K562 (cell line): ENCODE measurements around the gene ZNF689. TPM values are rescaled to one million over a fixed set of nuclear protein-coding genes. Genes with fewer than 3 reads are reported as not detected.

Source experiments
- FUS ChIP-seq: fragments of 200-400 bp; formaldehyde crosslinking; optimal IDR thresholded peaks from 2 replicates; pipeline ENCODE3; 2017; ENCODE audit warnings: low read depth, low read length
- HMGXB4 ChIP-seq: sonication (generic); formaldehyde crosslinking; IDR thresholded peaks from 2 replicates; pipeline ENCODE4 v1.8.1; 2023; ENCODE audit warnings: mild to moderate bottlenecking, missing genetic modification reagents
- MIER1 ChIP-seq: fragments of 450-650 bp; IDR thresholded peaks from 2 replicates; pipeline ENCODE4 v1.6.1; 2016; ENCODE audit warnings: antibody characterized with exemption, mild to moderate bottlenecking, low read depth
- PRMT5 ChIP-seq: sonication (generic); formaldehyde crosslinking; IDR thresholded peaks from 2 replicates; pipeline ENCODE4 v1.5.0; 2020; ENCODE audit warnings: missing genetic modification reagents
- RAD21 ChIP-seq, 2 experiments: fragments of 250-450 bp in 1 of 2; fragments of 450-650 bp in 1 of 2; sonication (Bioruptor Pico) in 1 of 2; formaldehyde crosslinking in 1 of 2; IDR thresholded peaks in 1 of 2; conservative IDR thresholded peaks in 1 of 2; 2 replicates each; pipeline versions ENCODE4 v1.4.0 to v1.8.0; 2020 to 2022; ENCODE audit warnings: mild to moderate bottlenecking in 2 of 2, moderate library complexity in 1 of 2
- ZNF41 ChIP-seq: fragments of 250-450 bp; sonication (Bioruptor Pico); conservative IDR thresholded peaks from 2 replicates; pipeline ENCODE4 v1.4.0; 2020; ENCODE audit warnings: mild to moderate bottlenecking
- polyA plus RNA-seq, 8 experiments: library from polyadenylated mRNA; depleted of rRNA in 4 of 8; stranded (reverse) in 5 of 8; unstranded in 3 of 8; fragments of >200 nt; fragmentation: Nextera tagmentation in 2 of 8; fragmentation: Illumina TruSeq in 1 of 8; extraction: Ambion mirVana in 2 of 8; extraction: Trizol in 1 of 8; gene quantifications; 2 replicates each; pipeline versions ENCODE4 v1.2.1 to v1.2.3, GENCODE V29; 2011 to 2014; ENCODE audit warnings: inconsistent platforms in 1 of 8, missing spikeins in 1 of 8
- total RNA-seq, 7 experiments: library from RNA; depleted of rRNA in 6 of 7; stranded (reverse); fragments of >200 nt in 6 of 7; fragmentation: Illumina TruSeq in 2 of 7; extraction: Trizol in 2 of 7; gene quantifications; 2 replicates each; pipeline versions ENCODE4 v1.2.1 to v1.2.3, GENCODE V29; 2011 to 2021; ENCODE audit warnings: low replicate concordance in 1 of 7
- TF ChIP-seq, protein P1 (sequence below): fragments of 450-650 bp; IDR thresholded peaks from 2 replicates; pipeline ENCODE4 v1.6.1; 2016; ENCODE audit warnings: mild to moderate bottlenecking, moderate library complexity
- TF ChIP-seq, protein P2 (sequence below): fragments of 150-350 bp; conservative IDR thresholded peaks from 2 replicates; pipeline ENCODE4 v1.6.1; 2014; ENCODE audit warnings: low read length

The ZNF689 gene
- total and polyA plus RNA-seq, 9 of the 15 experiments (the other 6 are each of a cell fraction or from before 2014, with no cell fraction given), result 5.4 to 15.4 (median 10.8) TPM

- TF ChIP-seq PRMT5 (no peak), MIER1 (peak; percentile 71), HMGXB4 (CRISPR knock-in tag) (no peak), ZNF41 (CRISPR knock-in tag) (0 out of 2 replicates have a peak, but pooled peaks have one; percentile 17), FUS (no peak), RAD21 (CRISPR knock-in tag; conservative IDR thresholded peaks at IDR 0.05 in 1 of 2, IDR thresholded peaks at IDR 0.05 in 1 of 2) (no peak)
- TF ChIP-seq, protein P1, sequence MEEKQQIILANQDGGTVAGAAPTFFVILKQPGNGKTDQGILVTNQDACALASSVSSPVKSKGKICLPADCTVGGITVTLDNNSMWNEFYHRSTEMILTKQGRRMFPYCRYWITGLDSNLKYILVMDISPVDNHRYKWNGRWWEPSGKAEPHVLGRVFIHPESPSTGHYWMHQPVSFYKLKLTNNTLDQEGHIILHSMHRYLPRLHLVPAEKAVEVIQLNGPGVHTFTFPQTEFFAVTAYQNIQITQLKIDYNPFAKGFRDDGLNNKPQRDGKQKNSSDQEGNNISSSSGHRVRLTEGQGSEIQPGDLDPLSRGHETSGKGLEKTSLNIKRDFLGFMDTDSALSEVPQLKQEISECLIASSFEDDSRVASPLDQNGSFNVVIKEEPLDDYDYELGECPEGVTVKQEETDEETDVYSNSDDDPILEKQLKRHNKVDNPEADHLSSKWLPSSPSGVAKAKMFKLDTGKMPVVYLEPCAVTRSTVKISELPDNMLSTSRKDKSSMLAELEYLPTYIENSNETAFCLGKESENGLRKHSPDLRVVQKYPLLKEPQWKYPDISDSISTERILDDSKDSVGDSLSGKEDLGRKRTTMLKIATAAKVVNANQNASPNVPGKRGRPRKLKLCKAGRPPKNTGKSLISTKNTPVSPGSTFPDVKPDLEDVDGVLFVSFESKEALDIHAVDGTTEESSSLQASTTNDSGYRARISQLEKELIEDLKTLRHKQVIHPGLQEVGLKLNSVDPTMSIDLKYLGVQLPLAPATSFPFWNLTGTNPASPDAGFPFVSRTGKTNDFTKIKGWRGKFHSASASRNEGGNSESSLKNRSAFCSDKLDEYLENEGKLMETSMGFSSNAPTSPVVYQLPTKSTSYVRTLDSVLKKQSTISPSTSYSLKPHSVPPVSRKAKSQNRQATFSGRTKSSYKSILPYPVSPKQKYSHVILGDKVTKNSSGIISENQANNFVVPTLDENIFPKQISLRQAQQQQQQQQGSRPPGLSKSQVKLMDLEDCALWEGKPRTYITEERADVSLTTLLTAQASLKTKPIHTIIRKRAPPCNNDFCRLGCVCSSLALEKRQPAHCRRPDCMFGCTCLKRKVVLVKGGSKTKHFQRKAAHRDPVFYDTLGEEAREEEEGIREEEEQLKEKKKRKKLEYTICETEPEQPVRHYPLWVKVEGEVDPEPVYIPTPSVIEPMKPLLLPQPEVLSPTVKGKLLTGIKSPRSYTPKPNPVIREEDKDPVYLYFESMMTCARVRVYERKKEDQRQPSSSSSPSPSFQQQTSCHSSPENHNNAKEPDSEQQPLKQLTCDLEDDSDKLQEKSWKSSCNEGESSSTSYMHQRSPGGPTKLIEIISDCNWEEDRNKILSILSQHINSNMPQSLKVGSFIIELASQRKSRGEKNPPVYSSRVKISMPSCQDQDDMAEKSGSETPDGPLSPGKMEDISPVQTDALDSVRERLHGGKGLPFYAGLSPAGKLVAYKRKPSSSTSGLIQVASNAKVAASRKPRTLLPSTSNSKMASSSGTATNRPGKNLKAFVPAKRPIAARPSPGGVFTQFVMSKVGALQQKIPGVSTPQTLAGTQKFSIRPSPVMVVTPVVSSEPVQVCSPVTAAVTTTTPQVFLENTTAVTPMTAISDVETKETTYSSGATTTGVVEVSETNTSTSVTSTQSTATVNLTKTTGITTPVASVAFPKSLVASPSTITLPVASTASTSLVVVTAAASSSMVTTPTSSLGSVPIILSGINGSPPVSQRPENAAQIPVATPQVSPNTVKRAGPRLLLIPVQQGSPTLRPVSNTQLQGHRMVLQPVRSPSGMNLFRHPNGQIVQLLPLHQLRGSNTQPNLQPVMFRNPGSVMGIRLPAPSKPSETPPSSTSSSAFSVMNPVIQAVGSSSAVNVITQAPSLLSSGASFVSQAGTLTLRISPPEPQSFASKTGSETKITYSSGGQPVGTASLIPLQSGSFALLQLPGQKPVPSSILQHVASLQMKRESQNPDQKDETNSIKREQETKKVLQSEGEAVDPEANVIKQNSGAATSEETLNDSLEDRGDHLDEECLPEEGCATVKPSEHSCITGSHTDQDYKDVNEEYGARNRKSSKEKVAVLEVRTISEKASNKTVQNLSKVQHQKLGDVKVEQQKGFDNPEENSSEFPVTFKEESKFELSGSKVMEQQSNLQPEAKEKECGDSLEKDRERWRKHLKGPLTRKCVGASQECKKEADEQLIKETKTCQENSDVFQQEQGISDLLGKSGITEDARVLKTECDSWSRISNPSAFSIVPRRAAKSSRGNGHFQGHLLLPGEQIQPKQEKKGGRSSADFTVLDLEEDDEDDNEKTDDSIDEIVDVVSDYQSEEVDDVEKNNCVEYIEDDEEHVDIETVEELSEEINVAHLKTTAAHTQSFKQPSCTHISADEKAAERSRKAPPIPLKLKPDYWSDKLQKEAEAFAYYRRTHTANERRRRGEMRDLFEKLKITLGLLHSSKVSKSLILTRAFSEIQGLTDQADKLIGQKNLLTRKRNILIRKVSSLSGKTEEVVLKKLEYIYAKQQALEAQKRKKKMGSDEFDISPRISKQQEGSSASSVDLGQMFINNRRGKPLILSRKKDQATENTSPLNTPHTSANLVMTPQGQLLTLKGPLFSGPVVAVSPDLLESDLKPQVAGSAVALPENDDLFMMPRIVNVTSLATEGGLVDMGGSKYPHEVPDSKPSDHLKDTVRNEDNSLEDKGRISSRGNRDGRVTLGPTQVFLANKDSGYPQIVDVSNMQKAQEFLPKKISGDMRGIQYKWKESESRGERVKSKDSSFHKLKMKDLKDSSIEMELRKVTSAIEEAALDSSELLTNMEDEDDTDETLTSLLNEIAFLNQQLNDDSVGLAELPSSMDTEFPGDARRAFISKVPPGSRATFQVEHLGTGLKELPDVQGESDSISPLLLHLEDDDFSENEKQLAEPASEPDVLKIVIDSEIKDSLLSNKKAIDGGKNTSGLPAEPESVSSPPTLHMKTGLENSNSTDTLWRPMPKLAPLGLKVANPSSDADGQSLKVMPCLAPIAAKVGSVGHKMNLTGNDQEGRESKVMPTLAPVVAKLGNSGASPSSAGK, result no peak; the same call in 1 of the 2 replicates
- TF ChIP-seq, protein P2, sequence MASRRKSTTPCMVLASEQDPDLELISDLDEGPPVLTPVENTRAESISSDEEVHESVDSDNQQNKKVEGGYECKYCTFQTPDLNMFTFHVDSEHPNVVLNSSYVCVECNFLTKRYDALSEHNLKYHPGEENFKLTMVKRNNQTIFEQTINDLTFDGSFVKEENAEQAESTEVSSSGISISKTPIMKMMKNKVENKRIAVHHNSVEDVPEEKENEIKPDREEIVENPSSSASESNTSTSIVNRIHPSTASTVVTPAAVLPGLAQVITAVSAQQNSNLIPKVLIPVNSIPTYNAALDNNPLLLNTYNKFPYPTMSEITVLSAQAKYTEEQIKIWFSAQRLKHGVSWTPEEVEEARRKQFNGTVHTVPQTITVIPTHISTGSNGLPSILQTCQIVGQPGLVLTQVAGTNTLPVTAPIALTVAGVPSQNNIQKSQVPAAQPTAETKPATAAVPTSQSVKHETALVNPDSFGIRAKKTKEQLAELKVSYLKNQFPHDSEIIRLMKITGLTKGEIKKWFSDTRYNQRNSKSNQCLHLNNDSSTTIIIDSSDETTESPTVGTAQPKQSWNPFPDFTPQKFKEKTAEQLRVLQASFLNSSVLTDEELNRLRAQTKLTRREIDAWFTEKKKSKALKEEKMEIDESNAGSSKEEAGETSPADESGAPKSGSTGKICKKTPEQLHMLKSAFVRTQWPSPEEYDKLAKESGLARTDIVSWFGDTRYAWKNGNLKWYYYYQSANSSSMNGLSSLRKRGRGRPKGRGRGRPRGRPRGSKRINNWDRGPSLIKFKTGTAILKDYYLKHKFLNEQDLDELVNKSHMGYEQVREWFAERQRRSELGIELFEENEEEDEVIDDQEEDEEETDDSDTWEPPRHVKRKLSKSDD, result no peak
Measured at GRCh38 chr16:30558789-30559377, 51.3 kb downstream of the ZNF689 start (continued).
